Memory B cell (primary cell): ENCODE measurements around the gene LRIT2.

ENCODE experiments used
- ATAC-seq: fragments of 150-1000 bp; cut with Tn5 transposase; 2 replicates; pipeline ENCODE4 v1.10.0; 2021; ENCODE audit warnings: low read depth, mild to moderate bottlenecking, moderate library complexity
- DNase-seq, 2 donors: peaks; one replicate each; pipeline ENCODE4 v3.0.0; 2022; ENCODE audit warnings: low spot score in 2 of 2
- H3K27ac Mint-ChIP-seq: one replicate; pipeline ENCODE4 v1.8.0; 2022; ENCODE audit warnings: mild to moderate bottlenecking, moderate library complexity, mixed read lengths
- H3K27me3 Mint-ChIP-seq: one replicate; pipeline ENCODE4 v1.8.0; 2022; ENCODE audit warnings: mixed read lengths
- H3K36me3 Mint-ChIP-seq: one replicate; pipeline ENCODE4 v1.8.0; 2022; ENCODE audit warnings: mild to moderate bottlenecking, mixed read lengths
- H3K4me1 Mint-ChIP-seq: one replicate; pipeline ENCODE4 v1.8.0; 2022; ENCODE audit warnings: mixed read lengths
- H3K4me3 Mint-ChIP-seq: one replicate; pipeline ENCODE4 v1.8.0; 2022; ENCODE audit warnings: mild to moderate bottlenecking, moderate library complexity, mixed read lengths
- H3K9me3 Mint-ChIP-seq: one replicate; pipeline ENCODE4 v1.8.0; 2022; ENCODE audit warnings: mixed read lengths

Gene LRIT2

DNA sequence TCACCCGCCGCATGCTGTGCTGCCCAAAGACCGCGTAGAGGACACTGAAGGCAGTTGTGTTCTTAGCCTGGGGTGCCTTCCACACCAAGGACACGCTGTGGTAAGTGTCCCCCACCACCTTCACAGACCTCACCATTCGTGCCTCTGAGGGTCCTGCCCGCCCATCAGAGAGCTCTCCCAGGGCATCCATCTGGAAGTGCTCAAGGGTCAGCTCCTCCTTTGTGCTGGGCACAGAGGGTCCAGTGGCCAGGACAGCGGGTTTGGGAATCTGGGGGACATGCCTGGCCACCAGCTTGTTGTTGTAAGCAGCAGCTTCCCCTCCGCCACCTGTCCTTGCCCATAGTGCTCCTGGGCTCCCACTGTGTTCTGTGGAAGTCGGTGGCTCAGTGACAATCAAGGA, 7.0 kb upstream of the LRIT2 start:
- Mint-ChIP-seq H3K9me3 (no peaks in the 10 kb centered on the region), H3K27me3 (peaks cover 8% of the 10 kb centered on the region), H3K36me3 (no peaks in the 10 kb centered on the region), H3K27ac (no peak overlapping the region), H3K4me1 (no peaks in the 10 kb centered on the region), H3K4me3 (no peak overlapping the region)
- ATAC-seq (no peak), DNase-seq (no peak)

- H3K27me3 Mint-ChIP-seq, result peaks cover 7% of the 10 kb centered on the region
- DNase-seq, result no peak
Measured at GRCh38 chr10:84230359-84230758, 5.0 kb upstream of the LRIT2 start.

DNA sequence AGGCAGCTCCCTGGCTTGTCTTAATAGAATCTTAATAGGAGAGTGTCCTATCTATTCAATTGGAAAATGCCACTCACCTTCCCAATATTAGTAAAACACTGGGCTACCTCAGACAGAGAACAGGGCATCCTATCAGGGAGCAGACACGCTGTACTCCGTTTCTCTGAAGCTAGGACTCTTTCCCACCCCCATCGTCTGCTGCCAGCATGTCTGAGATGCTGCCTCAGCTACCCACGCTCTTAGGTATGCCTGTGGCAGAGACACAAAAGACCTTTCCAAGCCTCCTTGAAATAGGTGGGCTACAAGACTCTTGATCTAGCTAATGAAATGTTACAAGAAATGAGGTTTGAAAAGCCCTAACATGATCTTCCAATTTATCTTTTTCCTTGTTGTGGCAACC, 2.5 kb upstream of the LRIT2 start:
- Mint-ChIP-seq H3K36me3 (no peaks in the 10 kb centered on the region), H3K27me3 (peaks cover 13% of the 10 kb centered on the region), H3K4me3 (no peak overlapping the region), H3K27ac (no peak overlapping the region), H3K9me3 (no peaks in the 10 kb centered on the region), H3K4me1 (no peaks in the 10 kb centered on the region)
- no peak for ATAC-seq
- no peak for DNase-seq

More at GRCh38 chr10:84230359-84230758, 5.0 kb upstream of the LRIT2 start:
- Mint-ChIP-seq H3K4me3 (no peak overlapping the region), H3K27ac (no peak overlapping the region), H3K4me1 (no peaks in the 10 kb centered on the region), H3K9me3 (no peaks in the 10 kb centered on the region), H3K36me3 (no peaks in the 10 kb centered on the region)
- no peak for ATAC-seq

GRCh38 chr10:84226616-84227015, 1.3 kb upstream of the LRIT2 start:
- no peaks in the 10 kb centered on the region for H3K9me3 Mint-ChIP-seq
- DNase-seq, result no peak
- no peaks in the 10 kb centered on the region for H3K4me1 Mint-ChIP-seq
- ATAC-seq, result no peak
- no peak overlapping the region for H3K27ac Mint-ChIP-seq
- H3K4me3 Mint-ChIP-seq, result no peak overlapping the region
- H3K27me3 Mint-ChIP-seq, result peaks cover 11% of the 10 kb centered on the region
- H3K36me3 Mint-ChIP-seq, result no peaks in the 10 kb centered on the region

DNA sequence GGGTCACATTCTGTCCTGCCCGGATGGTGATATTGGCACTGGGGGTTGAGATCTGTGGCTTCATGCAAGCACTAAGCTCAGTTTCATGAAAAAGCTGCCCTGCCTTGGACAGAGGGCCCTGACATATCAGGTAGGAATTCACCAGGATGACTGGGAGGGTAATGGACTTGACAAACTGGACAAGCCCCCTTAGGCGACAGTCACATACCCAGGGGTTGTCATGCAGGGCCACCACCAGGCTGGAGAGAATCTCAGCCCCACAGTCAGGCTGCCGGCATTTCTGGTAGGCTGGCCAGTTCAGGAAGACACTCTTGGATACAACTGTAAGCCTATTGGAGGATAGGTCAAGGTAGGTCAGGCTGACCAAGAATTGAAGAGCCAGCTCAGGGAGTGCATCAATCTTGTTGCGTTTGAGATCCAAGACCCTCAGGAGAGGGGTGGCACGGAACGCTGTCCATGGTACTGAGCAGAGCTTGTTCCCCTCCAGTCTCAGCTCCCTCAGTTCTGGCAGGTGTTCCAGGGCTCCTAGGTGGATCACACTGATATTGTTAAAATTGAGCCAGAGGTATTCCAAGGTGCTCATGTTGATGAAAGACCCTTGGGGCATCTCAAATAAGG, 824 bp downstream of the LRIT2 start:
- H3K27ac Mint-ChIP-seq, result no peak overlapping the region

DNA sequence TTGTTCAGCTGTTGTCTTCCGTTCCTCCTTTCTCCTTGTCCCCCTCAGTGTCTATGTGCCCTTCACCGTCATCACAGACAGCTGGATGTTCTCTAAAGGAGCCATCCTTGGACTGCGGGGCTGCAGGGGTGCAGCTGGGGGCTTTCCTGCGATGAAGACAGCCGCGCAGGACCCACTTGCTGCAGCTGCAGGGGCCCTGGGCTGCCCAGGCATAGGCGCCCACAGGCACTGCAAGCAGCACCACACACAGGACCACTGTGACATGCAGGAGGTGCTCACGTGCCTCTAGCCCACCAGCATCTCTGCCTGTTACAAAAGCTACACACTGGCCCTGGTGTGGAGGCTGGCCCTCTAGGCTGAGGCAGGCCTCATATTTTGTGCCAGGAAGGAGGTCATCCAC, 3.4 kb downstream of the LRIT2 start:
- no peak overlapping the region for H3K4me3 Mint-ChIP-seq
- peaks cover 12% of the 10 kb centered on the region for H3K27me3 Mint-ChIP-seq
- DNase-seq (no peak), ATAC-seq (no peak)
- H3K36me3 Mint-ChIP-seq, result no peaks in the 10 kb centered on the region
- no peaks in the 10 kb centered on the region for H3K4me1 Mint-ChIP-seq
- H3K9me3 Mint-ChIP-seq, result peaks cover 3% of the 10 kb centered on the region
- no peak overlapping the region for H3K27ac Mint-ChIP-seq

More for the DNA sequence above, 824 bp downstream of the LRIT2 start:
- no peaks in the 10 kb centered on the region for H3K36me3 Mint-ChIP-seq
- H3K4me3 Mint-ChIP-seq, result no peak overlapping the region
- no peaks in the 10 kb centered on the region for H3K9me3 Mint-ChIP-seq
- DNase-seq (no peak), ATAC-seq (no peak)
- H3K4me1 Mint-ChIP-seq, result no peaks in the 10 kb centered on the region
- peaks cover 15% of the 10 kb centered on the region for H3K27me3 Mint-ChIP-seq

DNA sequence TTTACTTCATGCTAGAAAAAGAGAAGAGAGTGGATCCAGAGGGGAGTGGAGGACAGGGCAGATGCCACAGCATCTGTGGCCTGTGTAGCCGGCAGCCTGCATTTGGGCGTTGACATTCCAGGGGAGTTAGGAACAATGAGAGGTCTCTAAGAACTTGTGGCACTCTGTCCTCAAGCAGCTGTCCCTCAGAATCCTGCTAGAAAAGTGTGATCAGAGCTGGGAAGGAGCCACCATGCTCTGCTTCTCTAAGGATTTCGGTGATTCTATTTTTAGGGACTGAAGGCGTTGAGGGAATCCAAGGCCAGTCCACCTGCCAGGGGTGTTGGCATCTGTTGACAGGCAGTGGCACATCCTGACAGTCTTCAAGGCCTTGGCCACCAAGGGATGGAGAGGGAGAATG, 7.6 kb downstream of the LRIT2 start:
- Mint-ChIP-seq H3K27me3 (peaks cover 13% of the 10 kb centered on the region), H3K4me3 (no peak overlapping the region), H3K4me1 (no peaks in the 10 kb centered on the region), H3K36me3 (no peaks in the 10 kb centered on the region), H3K27ac (no peak overlapping the region), H3K9me3 (peaks cover 3% of the 10 kb centered on the region)
- ATAC-seq, result no peak
- no peak for DNase-seq

DNA sequence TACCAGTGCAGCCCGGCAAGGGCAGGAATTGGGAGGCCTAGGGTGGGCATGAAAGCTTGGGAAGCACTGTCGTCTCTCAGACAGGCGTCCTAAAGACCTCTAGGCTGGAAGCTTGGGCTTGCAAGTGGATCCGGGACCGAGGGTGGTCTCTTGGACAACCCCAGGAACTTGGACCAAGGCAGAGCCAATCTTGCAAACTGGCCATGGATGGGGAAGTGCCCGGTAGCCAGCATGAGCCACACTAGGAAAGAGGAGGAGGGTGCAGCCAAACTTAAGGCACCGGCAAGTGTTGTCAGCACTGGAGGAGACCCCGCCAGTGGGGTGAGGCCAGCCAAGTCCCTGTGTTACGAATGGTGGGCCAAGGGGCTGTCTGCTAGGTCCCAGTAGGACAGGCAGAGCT, 8.5 kb downstream of the LRIT2 start:
- peaks cover 3% of the 10 kb centered on the region for H3K9me3 Mint-ChIP-seq
- no peaks in the 10 kb centered on the region for H3K4me1 Mint-ChIP-seq
- no peak overlapping the region for H3K4me3 Mint-ChIP-seq
- no peak overlapping the region for H3K27ac Mint-ChIP-seq
- no peak for ATAC-seq
- DNase-seq, result no peak
- H3K27me3 Mint-ChIP-seq, result peaks cover 13% of the 10 kb centered on the region
- no peaks in the 10 kb centered on the region for H3K36me3 Mint-ChIP-seq

- ATAC-seq (peak; percentile 51), DNase-seq (no peak)
- Mint-ChIP-seq H3K27me3 (peaks cover 11% of the 10 kb centered on the region), H3K36me3 (no peaks in the 10 kb centered on the region), H3K4me3 (no peak overlapping the region), H3K4me1 (no peaks in the 10 kb centered on the region), H3K9me3 (peaks cover 3% of the 10 kb centered on the region), H3K27ac (no peak overlapping the region)
Measured at GRCh38 chr10:84214612-84215235, 10.6 kb downstream of the LRIT2 start.

DNA sequence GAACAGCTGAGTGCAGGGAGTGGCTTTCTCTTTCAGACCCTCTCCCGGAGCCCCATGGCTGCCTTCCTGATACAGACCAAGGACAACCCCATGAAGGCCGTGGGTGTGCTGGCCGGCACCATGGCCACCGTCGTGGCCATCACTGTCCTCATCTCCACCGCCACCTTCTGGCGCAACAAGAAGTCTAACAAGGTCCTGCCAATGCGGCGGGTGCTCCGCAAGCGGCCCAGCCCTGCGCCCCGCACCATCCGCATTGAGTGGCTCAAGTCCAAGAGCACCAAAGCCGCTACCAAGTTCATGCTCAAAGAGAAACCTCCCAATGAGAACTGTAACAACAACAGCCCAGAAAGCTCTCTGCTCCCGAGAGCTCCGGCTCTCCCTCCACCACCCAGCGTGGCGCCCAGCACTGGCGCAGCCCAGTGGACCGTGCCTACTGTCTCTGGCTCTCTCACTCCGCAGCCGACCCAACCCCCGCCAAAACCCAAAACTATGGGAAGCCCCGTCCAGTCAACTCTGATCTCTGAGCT, 11.2 kb downstream of the LRIT2 start:
- H3K9me3 Mint-ChIP-seq, result no peaks in the 10 kb centered on the region
- ATAC-seq, result no peak

GRCh38 chr10:84213076-84213475, 12.3 kb downstream of the LRIT2 start:
- DNase-seq (no peak), ATAC-seq (no peak)
- Mint-ChIP-seq H3K9me3 (no peaks in the 10 kb centered on the region), H3K27me3 (peaks cover 11% of the 10 kb centered on the region), H3K4me3 (no peak overlapping the region), H3K4me1 (no peaks in the 10 kb centered on the region), H3K27ac (no peak overlapping the region), H3K36me3 (no peaks in the 10 kb centered on the region)

More for the DNA sequence above, 11.2 kb downstream of the LRIT2 start:
- H3K4me3 Mint-ChIP-seq, result no peak overlapping the region
- H3K4me1 Mint-ChIP-seq, result no peaks in the 10 kb centered on the region
- H3K27ac Mint-ChIP-seq, result no peak overlapping the region
- no peaks in the 10 kb centered on the region for H3K36me3 Mint-ChIP-seq
- peaks cover 9% of the 10 kb centered on the region for H3K27me3 Mint-ChIP-seq
- no peak for DNase-seq

DNA sequence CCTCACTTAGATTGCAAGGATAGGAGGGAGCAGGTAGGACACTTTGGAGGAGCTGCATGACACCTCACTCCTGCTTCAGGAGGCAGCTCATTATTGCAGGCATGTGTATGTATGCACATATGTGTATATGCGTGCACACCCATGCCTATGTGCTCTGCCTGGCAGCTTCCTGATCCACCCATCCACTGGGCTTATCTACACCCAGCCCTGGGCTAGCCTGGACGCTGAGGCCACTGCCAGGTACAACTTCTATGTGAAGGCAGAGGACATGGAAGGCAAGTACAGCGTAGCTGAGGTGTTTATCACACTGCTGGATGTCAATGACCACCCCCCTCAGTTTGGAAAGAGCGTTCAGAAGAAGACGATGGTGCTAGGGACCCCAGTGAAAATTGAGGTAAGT, 13.3 kb downstream of the LRIT2 start:
- H3K27ac Mint-ChIP-seq, result no peak overlapping the region
- peaks cover 14% of the 10 kb centered on the region for H3K27me3 Mint-ChIP-seq
- H3K9me3 Mint-ChIP-seq, result no peaks in the 10 kb centered on the region
- no peaks in the 10 kb centered on the region for H3K36me3 Mint-ChIP-seq
- no peak overlapping the region for H3K4me3 Mint-ChIP-seq
- ATAC-seq, result no peak
- no peak for DNase-seq
- no peaks in the 10 kb centered on the region for H3K4me1 Mint-ChIP-seq

- H3K4me3 Mint-ChIP-seq, result no peak overlapping the region
- no peaks in the 10 kb centered on the region for H3K9me3 Mint-ChIP-seq
- no peaks in the 10 kb centered on the region for H3K4me1 Mint-ChIP-seq
- H3K36me3 Mint-ChIP-seq, result no peaks in the 10 kb centered on the region
- ATAC-seq (no peak), DNase-seq (no peak)
- no peak overlapping the region for H3K27ac Mint-ChIP-seq
- peaks cover 19% of the 10 kb centered on the region for H3K27me3 Mint-ChIP-seq
Measured at GRCh38 chr10:84211566-84211965, 13.8 kb downstream of the LRIT2 start.

DNA sequence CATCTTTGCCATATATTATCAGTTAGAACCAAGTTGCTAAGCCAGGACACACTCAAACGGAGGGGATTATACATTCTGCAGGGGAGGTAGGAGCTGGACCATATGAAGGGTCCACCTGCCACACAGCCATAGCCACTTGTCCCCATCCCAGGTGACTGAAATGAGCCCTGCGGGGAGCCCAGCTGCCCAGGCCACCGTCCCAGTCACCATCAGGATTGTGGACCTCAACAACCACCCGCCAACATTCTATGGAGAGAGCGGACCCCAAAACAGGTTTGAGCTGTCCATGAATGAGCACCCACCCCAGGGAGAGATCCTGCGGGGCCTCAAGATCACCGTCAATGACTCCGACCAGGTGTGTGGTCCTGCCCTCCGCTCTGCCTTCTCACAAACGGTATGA, 17.3 kb downstream of the LRIT2 start:
- Mint-ChIP-seq H3K4me3 (no peak overlapping the region), H3K27me3 (peaks cover 14% of the 10 kb centered on the region), H3K4me1 (peaks cover 4% of the 10 kb centered on the region), H3K27ac (no peak overlapping the region), H3K9me3 (no peaks in the 10 kb centered on the region), H3K36me3 (no peaks in the 10 kb centered on the region)
- no peak for ATAC-seq
- DNase-seq, result no peak
